Fibroblast of the aortic adventitia (primary cell): ENCODE measurements around the gene EHD4. TPM values are rescaled to one million over a fixed set of nuclear protein-coding genes. Genes with fewer than 3 reads are reported as not detected.
A peak's percentile ranks its signal among the peaks of the same experiment; 100 is the strongest.

Experiments
- DNase-seq: peaks from one replicate; pipeline ENCODE4 v3.0.0-alpha.2; 2010; ENCODE audit warnings: low read depth
- H3K4me3 ChIP-seq: 2 replicates; pipeline ENCODE4 v1.5.1; 2011; ENCODE audit warnings: low read depth, mild to moderate bottlenecking, control low read depth, low read length, moderate library complexity
- CTCF ChIP-seq: IDR thresholded peaks from 2 replicates; pipeline ENCODE4 v1.5.1; 2011; ENCODE audit warnings: mild to moderate bottlenecking, low read length, control low read depth, inconsistent platforms; ENCODE audit not compliant: insufficient read depth
- total RNA-seq: library from RNA; depleted of rRNA; stranded (reverse); fragments of >200 nt; gene quantifications from 2 replicates; pipeline ENCODE4 v1.2.3, GENCODE V29; 2012; ENCODE audit warnings: low replicate concordance

The EHD4 gene
- total RNA-seq, 1 donor: 10.8 TPM

- DNase-seq: peak; percentile 17
- TF ChIP-seq CTCF: no peak
- no peak overlapping the region for H3K4me3 ChIP-seq
Observed at GRCh38 chr15:41928637-41929620, 43.4 kb downstream of the EHD4 start.

GRCh38 chr15:41928100-41928499 is 44.3 kb downstream of the EHD4 start:
- no peak overlapping the region for H3K4me3 ChIP-seq
- DNase-seq: no peak
- no peak for TF ChIP-seq CTCF

- no peak for DNase-seq
- TF ChIP-seq CTCF: no peak
- no peak overlapping the region for H3K4me3 ChIP-seq
Observed at GRCh38 chr15:41927536-41927935, 44.8 kb downstream of the EHD4 start.

GRCh38 chr15:41926185-41927056 is 45.9 kb downstream of the EHD4 start:
- H3K4me3 ChIP-seq: no peak overlapping the region
- TF ChIP-seq CTCF: no peak
- peak; percentile 36 for DNase-seq

- no peak for TF ChIP-seq CTCF
- H3K4me3 ChIP-seq: no peak overlapping the region
- no peak for DNase-seq
Observed at GRCh38 chr15:41925086-41925608, 47.2 kb downstream of the EHD4 start.

- no peak overlapping the region for H3K4me3 ChIP-seq
- peak; percentile 47 for DNase-seq
- no peak for TF ChIP-seq CTCF
Observed at GRCh38 chr15:41923401-41923997, 48.9 kb downstream of the EHD4 start.
